Measurements from ENCODE around the gene PEPD.
"Not testable (repeated sequence)": the region's sequence is repeated elsewhere in the genome, so short reads cannot be mapped to it uniquely, and the experiment has no call there.

PEPD gene

DNA sequence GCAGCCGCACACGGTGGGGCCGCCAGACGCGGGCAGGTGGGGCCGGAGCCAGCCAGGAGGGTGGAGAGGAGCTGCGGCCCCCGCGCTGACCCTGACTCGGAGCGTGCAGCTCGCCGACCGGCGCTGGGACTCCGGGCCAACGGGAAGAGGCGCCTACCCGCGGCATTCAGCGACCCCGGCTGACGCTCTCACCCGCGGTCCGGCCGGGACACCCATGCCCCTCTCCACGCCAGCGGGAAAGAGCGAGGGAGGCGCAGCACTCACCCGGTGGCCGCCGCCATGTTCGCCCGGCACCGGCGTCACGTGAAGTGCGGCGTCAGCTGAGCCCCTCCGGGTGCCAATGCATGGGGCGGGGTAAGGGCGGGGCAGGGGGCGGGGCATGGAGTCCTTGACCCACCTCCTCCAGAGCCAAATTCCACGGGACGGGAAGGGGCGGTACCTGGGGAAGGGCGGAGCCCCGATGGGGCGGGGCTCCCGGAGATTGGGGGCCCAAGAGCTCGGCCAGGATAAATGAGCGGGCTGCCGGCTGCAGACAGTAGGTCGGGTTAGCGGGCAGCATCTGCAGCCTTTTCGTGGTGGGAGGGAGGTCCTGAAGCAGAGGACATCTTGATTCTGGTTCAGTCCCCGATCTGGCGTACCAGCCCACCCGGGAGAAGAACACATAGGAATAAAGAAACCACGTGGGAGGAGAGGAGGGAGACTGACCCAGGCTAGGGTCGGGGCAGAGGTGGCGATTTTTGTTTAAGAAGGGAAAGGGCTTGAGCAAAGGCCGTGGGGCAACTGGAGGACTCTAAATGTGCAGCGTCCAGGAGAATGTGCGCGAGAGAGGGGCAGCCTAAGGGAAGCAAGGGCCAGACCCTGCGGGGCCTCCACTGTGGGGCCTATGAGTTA, at the start of gene PEPD:
Gene PEPD, minus strand, starts transcription at position 312 of the 891 bp plus-strand sequence. Its CDS starts 31 bp downstream, at position 281.
- DNase-seq = peak; percentile 67

DNA sequence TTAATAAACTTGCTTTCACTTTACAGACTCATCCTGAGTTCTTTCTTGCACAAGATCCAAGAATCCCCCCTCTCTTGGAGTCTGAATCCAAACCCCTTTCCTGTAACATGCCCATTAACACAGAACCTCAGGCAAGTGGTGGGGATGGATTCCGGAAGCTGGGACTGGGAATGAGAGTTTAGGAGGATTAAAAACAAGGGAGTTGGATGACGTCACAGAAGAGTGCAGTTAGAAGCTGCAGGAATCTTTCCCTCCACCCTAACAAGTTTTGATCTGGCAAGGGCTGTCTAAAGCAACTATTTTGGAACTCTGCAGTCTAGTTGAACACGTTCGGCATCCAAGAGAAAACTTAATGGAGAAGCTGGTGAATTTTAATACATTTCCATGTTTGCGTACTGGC, 48.2 kb upstream of the PEPD start:
- no peak for DNase-seq

DNA sequence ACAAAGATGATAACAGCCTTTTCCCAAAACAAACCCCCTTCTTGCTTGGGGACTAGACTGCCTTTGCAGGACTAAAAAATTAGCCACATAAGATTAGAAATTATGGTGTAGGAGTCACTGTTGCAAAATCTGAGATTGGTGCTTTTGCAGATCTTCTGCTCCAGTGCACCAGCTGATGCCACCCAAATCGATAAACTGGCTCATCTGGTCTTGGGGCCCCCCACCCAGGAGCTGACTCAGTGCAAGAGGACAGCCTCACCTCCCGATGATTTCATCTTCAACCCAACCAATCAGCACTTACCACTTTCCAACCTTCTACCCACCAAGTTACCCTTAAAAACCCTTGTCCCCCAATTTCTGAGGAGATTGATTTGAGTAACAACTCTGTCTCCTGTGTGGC, 47.1 kb upstream of the PEPD start:
- DNase-seq = no peak

DNA sequence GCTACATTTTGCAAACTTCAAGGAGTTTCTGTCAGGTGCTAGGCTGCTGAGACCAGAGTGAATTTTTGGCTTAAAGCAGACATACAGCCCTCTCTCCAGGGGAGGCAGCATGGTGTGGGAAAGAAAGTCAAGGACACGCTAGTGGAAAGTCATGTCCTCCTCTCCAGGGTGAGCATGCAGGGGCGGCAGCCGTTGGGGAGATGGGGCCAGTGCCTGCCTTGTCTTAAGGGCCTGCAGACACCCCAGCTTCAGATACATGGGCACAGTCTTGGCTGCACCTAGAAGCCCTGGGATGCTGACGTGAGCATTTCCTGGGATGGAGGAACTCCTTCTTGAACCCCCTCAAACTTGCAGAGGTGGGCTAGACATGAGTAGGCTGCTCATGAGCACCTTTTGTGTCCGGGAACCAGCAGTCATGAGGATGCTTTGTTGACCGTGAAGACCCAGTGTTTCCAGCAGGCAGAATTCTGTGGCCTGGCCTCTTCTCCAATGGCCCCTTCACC, 43.3 kb upstream of the PEPD start:
- no peak for DNase-seq

DNA sequence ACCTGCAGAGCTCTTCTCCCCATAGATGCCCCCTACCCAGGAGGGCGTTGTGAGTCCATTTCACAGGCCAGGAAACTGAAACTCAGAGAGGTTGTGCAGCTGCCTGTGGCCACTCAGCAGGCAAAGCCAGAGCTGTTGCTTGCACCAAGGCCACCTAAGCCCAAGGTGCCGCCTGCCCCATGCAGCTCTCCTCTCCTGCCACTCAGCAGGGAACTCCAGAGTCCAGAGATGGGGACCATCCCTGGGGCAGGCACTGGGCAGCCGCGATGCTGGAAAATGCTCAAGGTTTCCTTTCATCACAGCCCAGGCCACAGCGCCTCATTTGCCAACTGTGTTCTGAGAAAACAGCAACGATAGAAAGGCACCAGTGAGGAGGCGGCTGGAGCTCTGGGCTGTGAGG, 41.0 kb upstream of the PEPD start:
- no peak for DNase-seq

DNA sequence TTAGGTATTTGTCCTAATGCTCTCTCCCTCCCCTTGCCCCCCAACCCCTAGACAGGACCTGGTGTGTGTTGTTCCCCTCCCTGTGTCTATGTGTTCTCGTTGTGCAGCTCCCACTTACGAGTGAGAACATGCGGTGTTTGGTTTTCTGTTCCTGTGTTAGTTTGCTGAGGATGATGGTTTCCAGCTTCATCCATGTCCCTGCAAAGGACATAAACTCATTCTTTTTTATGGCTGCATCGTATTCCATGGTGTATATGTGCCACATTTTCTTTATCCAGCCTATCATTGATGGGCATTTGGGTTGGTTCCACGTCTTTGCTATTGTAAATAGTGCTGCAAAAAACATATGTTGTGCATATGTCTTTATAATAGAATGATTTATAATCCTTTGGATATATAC, 40.1 kb upstream of the PEPD start:
- DNase-seq = not testable (repeated sequence)

DNA sequence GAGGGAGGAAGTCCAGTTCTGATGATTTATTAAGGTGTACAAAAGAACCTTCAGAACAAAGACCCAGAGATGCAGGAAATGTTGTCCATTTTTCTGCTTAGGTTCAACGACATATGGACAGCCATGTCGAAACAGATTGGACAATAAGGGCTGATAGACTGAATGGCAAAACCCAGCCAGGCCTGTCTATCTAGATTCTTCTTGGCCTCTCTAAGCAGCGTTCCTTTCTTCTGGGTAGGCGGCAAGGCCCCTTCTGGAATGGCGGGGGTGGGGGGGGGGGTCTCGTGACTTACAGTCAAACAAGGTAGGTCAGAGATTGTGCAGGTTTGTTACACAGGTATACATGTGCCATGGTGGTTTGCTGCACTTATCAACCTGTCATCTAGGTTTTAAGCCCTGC, 39.7 kb upstream of the PEPD start:
- no peak for DNase-seq

DNA sequence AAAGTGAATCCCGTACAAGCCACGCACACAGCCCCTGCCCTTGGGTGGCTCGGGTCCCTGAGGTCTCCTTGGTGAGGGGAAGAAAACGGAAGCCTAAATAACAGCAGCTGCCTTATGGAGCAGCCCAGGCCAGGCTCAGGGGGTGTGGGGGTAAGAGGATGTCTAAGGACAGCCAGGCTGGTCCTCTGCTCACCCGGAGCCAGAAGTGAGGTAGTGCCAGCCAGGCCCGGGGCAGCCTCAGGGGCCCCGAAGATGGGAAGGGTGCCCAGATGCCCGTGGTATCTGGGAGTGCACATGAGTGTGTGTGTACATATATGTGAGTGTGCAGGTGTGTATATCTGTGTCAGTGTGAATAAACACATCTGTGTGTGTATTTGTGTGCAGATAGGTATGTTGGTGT, 38.4 kb upstream of the PEPD start:
- DNase-seq = no peak

DNA sequence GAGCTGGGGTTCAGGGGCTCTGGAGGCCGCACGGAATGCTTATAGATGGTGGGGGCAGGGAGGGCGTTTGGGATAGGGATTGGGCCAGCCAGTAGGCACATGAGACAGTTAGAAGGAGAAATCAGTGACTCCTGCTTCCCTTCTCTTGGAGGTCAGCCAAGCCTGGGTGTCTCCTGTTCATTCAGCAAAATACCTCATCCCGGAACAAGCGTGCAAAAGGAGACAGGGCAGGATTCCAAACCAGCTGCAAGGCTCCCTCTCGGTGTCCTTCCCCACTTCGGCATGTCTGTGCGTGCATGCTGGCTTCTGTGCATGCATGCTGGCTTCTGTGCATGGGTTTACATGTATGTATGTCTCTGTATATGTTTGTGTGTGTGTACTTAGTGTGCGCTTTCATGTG, 37.3 kb upstream of the PEPD start:
- peak; percentile 50 for DNase-seq

DNA sequence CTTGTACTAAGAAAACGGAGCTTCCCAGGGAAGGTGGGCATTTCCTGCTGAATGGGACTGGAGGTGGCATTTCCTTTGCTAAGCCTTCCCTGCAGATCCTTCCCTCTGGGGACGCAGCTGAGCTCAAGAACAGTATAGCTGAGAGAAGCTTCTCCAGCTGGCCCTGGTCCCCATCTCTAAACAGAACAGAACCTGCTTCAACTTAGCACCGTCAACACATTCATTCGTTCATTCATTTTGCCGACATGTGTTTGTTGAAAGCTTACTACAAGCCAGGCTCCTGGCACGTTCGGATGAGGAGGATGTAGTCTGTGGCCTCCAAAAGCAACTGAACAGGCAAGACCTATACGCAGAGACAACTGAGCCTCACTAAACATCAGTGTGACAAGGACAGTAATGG, 36.6 kb upstream of the PEPD start:
- DNase-seq = no peak

DNA sequence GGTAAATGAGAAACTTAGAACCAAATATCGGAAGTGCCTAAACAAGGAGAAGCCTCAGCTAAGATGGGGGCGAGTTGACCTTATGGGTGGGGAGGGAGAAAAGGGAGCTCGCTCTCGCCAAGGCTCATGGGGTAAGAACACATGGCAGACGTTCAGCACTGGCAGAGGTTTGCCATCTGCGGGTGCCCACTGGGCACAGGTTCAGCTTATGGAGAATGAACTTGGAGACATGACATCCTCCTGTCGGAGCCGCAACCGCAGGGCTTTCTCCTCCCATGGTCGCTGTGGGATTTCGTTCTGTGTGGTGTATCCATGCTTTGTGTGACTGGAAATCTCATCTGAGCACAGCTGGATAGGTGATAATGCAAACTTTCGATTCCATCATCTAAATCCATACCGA, 36.1 kb upstream of the PEPD start:
- no peak for DNase-seq

DNA sequence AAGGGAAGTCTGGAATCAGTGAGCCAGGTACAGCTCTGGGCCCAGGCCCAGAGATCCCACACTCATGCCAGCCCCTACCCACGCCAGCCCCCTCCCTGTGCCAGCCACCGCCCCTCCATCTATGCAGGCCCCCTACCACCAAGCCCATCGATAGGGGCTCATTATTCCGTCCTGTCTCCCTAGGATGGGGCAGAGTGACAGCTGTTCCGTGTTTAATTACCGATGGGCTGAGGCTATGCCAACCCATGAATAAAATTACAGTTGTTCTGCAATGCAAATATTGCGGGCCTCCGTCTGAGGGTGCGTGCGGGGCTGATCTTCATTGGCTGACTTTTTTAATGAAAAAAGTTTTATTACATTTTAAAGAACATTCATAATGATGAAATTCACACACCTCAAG, 35.6 kb upstream of the PEPD start:
- DNase-seq = no peak

DNA sequence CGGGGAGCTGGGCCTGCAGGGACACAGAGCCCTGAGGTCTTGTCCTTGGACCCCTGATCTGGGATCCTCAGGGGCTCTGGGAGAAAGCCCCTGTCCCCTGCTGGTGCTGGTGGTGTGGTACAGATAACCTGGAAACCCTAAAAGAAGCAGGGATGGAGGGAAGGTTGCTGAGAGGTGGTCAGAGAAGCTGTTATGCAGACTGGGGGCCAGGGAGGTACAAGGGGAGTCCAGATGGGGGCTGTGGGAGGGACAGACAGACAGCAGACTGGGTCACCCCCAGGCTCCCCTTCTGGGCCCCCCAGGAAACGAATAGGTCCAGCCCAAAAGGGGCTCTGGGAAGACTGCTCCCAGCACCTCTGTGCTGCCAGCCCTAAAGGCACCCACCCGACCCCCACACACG, 34.7 kb upstream of the PEPD start:
- no peak for DNase-seq

DNA sequence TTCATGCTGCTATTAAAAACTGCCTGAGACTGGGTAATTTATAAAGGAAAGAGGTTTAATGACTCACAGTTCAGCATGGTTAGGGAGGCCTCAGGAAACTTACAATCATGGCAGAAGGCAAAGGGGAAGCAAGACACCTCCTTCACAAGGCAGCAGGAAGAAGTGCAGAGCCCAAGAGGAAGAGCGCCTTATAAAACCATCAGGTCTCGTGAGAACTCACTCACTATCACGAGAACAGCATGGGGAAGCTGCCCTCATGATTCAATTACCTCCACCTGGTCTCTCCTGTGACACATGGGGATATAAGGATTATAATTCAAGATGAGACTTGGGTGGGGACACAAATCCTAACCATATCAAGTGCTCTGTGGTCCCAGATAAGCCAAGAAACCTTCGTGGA, 34.1 kb upstream of the PEPD start:
- not testable (repeated sequence) for DNase-seq

DNA sequence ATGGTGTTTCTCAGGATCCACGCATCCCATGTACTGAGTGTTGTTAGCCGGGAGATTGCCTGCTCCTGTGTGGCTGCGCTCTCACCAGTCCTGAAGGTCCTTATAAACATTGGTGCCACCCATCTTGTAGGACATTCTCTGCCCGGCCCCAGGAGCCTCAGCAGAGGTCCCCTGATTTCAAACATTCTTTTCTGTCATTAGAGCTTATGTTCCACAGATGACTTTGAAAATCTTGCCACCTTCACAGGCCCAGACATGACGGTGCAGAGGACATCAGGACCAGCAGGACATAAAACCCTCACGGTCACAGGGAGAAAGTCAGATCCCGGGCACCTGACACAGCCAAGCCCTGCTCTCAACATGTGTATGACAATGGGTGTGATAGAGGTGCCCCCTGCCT, 33.2 kb upstream of the PEPD start:
- DNase-seq = no peak

DNA sequence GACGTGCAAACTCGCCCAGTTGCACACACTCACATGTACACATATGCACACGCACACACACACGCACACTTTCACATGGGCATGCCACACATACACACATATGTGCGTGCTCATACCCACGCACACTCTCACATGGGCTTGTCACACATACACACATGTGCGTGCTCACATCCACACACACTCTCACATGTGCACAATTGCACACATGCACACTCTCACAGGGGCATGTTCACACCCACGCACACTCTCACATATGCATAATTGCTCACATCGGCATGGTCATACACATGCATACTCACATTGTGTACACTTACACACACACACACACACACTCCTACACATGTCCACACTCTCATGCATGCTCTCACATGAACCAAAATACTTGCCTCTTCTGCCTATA, 32.8 kb upstream of the PEPD start:
- no peak for DNase-seq

DNA sequence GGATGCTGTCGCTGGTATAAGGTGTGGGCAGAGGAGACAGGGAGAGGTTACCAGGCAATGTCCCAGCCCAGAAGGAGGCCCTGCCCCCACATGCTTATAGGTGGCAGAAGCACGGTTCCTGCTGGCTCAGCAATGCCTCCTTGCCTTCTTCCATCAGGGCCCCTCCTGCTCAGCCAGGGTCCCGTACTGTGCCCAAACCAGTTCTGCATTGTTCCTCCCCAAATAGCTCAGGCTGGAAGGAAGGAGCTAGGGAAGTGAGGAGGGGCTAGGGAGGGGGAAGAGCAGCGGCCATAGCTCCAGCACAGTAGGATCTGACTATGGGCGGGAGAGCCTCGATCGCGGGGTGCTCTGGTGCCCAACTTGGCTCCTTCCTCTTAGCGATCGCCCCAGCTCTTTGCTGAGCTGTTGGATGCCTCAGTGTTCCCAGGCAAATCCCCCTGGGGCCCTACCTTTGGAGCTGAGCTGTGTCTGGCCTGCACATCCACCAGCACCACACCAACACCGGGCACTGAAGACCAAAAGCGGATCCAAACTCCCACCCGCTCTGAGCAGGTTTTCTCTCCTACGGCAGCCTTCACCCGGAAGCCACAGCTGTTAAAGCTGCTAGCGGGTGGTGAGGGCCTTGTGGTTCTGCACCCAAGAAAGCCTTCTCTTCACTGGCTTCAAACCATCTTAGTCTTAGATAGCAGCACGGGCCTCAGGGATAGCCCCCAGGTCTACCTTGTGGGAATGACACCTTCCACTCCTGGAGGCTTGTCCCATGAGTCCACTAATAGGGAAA, 32.1 kb upstream of the PEPD start:
- no peak for DNase-seq

DNA sequence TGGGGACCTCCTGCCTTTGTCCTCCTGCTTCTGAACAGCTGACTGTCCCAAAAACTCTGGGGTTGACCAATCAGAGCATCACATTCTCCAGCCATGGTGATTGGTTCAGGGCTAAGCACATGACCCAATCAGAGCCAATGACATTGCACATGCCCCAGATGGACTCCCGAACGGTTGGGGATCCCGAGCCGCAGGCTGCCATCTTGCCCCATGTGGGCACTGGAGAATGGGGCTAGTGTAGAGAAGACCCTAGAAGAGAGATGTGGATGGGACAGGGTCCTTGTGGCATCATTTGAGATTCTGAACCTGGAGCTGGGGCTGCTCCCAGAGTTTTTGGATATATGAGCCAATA, 31.3 kb upstream of the PEPD start:
- no peak for DNase-seq

DNA sequence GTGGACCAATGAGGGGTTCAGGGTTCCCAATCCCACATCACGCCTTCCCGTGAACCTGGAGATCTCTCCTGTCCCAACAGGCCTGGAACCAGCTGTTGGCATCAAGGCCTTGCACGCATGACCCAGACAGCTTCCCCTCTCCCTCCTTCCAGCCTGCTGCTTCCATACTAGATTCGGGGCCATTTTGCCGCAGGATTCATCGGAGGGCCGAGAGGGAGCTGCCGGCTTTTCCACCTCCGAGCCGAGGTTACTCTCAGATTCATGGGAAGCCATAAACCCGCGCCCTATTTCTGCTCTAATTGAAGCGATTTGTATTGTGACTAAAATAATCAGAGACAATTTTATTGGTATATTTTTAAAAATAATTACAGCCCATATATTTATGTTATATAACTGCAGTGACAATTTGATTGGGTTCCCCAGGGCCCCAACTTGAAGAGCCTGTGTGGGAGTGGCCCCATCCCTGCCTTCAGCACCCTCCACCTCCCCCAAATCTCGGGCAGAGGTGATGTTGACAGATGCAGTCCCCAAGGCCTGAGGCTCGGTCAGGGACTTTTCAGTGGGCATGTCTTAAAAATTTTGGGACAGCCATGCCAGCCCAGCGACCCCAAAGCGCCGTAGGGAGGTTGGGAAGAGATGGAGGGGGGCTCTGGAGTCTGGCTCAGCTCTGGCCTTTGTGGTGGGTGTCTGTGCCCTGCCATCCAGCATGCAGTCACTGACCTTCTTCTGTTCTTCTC, 30.8 kb upstream of the PEPD start:
- no peak for DNase-seq

DNA sequence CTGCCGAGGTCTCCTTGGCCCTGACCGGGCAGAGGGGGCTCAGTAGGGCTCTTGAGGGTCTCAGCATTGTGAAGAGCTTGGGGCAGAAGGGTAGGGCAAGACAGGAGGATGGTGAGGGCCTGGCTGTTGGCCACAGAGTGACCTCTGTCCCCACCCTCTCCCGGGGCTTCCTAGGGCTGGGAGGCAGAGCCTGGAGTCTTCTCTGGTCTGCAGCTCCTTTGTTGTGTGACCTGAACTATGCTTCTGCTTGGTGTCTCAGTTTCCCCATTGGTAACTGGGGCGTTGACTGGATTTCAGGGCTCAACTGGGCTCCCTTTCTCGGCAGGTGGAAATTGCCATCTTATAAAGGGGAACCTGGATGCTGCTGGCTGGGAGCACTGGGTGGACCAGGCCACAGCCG, 30.1 kb upstream of the PEPD start:
- DNase-seq = no peak

DNA sequence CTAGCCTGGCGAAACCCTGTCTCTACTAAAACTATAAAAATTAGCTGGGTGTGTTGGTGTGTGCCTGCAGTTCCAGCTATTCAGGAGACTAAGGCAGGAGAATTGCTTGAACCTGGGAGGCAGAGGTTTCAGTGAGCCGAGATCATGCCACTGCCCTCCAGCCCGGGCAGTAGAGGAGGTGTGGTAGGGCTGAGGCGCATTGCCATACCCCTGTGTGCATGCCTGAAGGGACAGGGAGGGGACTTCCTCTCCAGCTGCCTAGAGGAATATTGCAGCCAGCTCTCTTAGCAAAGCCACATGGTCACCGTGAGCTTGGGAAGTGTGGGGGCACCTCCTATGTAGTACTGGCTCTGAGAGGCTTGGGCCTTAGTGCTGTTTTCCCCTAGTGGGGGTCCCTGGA, 29.2 kb upstream of the PEPD start:
- no peak for DNase-seq

DNA sequence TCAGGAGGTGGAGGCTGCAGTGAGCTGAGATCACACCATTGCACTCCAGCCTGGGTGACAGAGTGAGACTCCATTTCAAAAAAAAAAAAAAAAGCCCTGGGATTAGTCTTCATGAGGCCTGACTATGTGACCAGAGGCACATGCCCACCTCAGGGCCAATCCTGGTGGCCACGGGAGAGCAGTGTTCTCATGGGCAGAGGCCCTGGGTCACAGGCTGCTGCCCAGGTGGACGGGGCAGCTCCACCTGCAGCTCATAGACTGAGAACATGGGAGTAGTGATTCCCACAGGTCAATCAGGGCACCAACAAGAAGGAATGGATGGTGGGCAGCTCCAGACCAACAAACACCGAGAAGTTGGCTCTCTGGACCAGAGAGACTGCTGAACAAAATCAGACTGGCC, 26.1 kb upstream of the PEPD start:
- DNase-seq = no peak

DNA sequence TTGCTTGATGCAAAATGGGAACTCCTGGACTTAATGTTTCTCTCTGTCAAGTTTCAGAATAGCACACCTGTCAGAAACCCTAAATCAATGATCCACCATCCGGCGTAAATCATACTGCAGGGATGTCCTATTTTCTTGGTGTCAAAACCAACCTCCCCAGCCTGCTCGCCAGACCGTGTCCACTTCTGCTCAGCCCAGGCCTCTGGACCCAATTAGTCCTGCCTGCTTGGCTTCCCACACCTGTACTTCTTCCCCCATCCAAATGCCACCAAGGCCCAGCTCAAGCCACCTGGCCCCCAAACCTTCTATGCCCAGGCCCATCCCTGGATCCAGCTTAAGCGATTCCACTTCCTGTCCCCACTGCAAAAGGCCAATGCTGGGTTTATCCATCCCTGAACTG, 25.1 kb upstream of the PEPD start:
- no peak for DNase-seq

Data from DMS79 treated with DMSO at 0.1 percent for 48 hours (cell line).